COLO668 (cell line): Measurements from ENCODE around the gene PHTF2.
"Not testable (repeated sequence)": the region's sequence is repeated elsewhere in the genome, so short reads cannot be mapped to it uniquely, and the experiment has no call there.

Experiments
- DNase-seq: peaks from one replicate; lab custom pipeline; 2025; ENCODE audit not compliant: unreplicated experiment; lab: John Stamatoyannopoulos, UW

The PHTF2 gene

DNA sequence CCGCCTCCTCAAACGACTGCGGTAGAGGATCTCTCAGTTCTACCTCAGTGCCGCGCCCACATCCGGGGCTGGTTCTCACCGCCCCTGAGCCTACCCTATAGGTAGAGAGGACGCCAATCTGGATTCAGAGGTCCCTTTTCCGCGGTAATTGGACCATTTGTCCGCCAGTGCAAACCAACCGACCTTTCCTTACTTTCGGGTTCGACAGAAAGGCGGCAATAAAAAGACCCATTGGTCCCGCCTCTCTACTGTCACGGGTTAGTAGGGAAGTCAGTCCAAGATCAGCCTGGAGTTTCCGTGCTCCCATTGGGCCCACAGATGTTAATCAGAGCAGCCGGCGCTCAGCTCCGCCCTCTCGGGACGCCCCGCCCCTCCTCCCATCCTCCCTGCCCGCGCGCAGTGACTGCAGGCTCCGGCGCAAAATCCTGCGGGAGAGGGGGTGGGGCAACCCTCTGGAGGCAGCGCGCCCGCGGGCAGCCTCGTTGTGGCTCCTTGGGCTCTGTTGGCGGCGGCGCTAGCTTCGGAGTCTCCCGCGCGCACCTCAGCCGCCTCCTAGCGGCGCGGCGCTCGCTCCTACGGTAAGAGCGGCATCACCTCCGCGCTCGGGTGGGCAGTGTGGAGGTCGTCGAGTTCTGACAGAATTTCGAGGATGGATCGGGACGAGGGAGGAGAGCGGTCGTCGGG is at the start of gene PHTF2, which contains the start of gene TMEM60:
Gene PHTF2, plus strand, starts transcription at position 380 of the 684 bp plus-strand sequence.
Gene TMEM60, minus strand, starts transcription at position 41 of the 684 bp plus-strand sequence. CDS start 4,061 bp downstream, outside the sequence.
- DNase-seq = peak; percentile 97

DNA sequence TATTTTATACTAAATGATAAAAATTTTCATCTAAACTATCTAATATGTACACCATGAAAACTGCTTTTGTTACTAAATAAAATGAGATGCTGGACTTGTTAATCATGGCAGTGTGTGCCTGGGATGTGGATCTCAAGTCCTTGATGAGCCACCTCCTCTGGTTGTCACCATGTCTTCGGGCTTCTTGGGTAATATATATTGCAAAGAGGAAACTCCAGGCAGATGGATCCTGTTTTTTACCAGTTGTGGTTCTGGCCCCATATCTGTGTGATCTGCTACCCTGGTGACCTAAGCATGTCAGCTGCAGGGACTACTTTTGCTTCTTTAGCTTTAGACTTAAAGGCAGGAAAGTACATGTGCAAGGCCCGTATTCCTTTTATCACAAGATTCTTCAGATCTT is 46.6 kb upstream of the PHTF2 start:
- no peak for DNase-seq

DNA sequence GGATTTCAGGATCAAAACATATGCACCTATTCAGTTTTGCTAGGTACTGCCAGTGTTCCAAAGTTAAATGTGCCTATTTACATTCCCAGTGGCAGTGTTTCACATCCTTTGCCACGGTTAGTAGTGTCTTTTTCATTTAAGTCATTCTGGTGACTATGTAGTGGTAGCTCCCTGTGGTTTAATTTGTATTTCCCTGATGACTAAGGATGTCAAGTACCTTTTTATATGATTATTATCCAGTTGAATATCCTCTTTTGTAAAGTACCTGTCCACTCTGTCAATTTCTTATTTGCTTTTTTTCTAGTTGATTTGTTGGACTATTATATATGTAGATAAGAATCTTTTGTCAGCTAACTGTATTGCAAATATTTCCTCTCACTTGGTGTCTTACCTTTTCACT is 45.4 kb upstream of the PHTF2 start:
- no peak for DNase-seq

DNA sequence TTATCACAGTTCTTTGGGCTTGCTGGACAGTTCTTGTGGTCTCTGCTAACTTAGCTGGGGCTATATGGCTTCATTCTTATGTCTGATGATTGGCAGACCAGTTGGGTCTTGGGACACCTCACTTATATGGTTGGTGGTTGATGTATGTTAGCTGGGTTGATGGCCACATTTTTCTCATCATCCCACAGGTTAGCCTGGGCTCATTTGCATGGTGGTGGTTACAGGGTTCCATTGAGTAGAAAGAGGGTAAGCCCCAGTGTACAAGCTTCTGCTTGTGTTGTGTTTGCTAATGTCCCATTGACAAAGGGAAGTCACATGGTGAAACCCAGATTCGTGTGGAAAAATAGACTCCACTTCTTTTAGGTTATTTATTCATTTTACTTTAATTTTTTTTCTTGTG is 41.0 kb upstream of the PHTF2 start:
- no peak for DNase-seq

DNA sequence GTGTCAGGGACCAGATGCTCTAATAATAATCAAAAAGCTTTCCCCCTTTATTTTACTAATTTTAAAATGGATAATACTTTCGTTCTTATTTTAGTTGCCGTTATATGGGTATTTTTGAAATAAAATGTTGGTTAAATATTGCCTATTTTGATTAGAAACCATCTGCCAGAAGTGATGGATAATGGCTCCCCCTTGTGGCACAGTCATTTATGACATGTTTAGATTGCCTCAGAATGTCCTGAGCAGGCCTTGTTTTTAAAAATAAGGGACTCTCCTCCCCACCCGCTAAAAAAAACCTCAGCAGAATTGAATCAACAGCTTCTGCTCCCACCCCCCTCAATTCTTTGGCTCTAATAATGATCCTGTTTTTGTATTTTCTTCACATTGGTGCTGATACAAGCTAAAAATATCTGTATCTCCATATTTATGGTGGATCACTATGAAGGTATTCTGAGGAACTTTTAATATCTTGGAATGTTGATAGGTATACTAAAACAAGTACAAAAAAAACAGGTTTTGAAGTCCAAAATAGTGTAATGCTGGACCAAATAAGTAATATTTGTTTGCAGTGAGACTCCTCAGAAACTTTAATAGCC is 39.2 kb upstream of the PHTF2 start:
- peak; percentile 48 for DNase-seq

DNA sequence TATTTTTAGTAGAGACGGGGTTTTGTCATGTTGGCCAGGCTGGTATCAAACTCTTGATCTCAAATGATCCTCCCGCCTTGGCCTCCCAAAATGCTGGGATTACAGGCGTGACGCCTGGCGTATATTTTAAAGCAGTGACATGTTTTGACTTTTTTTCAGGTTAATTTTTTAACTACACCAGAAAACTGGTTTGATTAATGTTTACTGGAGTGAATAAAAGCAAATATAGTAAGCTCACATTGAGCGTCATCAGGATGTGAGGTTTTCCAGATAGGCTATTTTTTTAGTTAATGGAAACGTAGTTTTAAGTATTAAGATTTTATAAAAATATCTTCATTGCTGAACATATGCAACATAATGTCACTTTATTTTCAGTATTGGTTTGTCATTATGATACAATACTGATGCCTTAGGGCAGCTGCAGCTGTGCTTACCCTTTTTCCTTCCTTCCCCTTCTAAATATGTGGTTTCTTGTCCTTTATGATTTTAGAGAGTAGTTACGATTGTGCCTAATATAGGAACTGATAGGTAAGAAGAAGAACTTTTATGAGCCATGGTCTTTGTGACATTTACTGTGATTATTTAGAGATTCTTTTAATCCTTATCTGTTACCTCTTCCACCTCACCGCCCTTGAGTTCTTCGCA is 37.6 kb upstream of the PHTF2 start:
- no peak for DNase-seq

DNA sequence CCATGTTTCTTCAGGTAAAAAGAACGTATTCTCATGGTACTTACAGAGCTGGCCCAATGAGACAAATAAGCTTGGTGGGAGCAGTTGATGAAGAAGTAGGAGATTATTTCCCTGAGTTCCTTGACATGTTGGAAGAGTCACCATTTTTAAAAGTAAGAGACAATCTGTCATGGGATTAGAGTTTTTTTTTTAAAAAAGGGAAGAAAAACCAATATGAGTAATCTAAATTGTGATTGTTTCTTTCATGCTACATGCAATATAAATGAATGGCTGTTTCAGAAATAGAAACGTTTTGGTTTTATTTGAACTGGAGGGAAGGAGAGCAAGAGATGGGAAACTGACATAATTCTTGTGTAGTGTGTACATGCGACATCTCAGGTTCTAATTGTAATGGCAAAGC is 33.1 kb upstream of the PHTF2 start:
- DNase-seq = no peak

DNA sequence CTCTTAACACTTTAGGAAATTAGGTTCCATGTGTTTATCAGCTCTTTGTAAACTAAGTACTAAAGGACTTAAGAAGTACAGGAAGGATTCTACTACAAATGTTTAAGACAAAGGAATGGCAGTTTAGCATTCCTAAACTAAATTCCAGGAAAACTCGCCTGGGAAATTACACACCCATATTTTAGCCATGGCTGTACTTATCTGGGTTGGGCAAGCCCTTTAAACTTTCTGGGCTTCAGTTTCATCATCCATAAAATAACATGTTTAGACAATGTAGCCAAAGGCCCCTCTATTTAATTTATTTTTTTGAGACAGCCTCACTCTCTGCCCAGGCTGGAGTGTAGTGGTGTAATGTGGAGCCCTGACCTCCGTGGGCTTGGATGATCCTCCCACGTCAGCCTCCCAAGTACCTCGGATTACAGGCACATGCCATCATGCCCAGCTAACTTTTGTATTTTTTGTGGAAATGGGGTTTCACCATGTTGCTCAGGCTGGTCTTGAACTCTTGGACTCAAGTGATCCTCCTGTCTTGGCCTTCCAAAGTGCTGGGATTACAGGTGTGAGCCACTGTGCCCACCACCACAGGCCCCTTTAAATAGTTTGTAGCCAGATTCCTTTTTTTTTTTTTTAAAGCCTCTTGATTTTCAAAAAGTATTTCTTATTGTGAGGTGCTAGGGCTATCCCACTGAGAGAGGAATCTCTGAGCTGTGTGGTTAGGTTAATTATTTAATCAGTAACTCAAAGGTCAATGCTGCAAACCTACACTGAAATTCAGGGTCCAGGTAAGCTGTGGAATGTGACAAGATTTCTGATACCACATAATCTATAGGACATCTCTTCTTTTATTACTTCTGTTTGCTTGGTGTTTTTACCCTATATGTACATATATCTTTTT is 32.4 kb upstream of the PHTF2 start:
- DNase-seq = no peak

DNA sequence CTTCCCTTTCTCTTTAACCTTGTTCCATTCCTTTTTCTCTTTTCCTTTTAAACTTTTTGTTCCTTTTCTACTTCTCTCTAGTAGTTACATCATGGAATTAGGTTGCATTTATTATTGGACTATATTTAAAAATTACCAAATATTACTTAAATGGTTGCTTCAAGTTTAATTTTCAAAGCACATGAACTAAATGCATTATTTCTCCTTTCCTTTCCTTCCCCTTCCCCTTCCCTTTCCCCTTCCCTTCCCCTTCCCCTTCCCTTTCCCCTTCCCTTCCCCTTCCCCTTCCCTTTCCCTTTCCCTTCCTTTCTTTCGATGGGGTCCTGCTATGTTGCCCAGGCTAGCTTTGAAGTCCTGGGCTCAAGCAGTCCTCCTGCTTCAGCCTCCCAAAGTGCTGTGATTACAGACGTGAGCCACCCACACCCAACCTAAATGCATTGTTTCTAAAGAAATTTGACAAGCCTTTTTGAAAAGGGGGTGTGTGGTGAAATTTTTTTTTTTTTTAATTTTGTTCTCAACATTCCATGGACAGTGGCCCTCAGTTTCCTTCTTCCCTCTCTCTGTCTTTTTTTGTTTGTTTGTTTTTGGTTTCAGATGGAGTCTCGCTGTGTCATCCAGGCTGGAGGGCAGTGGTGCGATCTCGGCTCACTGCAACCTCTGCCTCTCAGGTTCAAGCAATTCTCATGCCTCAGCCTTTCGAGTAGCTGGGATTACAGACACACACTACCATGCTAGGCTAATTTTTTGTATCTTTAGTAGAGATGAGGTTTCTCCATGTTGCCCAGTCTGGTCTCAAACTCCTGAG is 31.6 kb upstream of the PHTF2 start:
- DNase-seq = no peak

DNA sequence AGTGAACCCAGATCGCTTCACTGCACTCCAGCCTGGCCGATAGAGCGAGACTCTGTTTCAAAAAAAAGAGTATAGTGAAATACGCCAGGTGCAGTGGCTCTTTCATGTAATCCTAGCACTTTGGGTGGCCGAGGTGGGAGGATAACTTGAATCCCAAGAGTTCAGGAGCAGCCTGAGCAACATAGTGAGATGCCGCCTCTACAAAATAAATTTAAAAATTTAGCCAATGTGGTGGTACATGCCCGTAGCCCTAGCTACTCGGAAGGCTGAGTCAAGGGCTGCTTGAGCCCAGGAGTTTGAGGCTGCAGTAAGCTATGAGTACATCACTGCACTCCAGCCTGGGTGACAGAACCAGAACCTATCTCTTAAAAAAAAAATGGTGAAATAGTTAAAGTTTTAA is 28.3 kb upstream of the PHTF2 start:
- no peak for DNase-seq

DNA sequence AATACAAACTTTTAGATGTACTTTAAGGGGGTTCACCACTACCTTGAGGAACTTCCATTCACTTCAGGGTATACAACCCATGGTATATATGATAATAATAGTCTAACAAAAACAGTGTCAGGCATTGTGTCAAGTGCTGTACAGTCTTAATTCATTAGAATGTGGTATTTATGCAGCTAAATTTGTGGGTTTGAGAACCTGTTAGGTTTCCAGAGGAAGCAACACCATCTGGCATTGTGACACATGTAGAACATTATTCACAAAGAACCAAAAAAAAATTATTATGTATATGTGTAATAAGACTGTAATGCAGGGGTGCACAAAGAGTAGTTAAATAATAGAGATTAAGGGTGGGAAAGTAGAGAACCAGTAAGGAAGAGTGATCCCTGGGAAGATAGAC is 26.7 kb upstream of the PHTF2 start:
- no peak for DNase-seq

DNA sequence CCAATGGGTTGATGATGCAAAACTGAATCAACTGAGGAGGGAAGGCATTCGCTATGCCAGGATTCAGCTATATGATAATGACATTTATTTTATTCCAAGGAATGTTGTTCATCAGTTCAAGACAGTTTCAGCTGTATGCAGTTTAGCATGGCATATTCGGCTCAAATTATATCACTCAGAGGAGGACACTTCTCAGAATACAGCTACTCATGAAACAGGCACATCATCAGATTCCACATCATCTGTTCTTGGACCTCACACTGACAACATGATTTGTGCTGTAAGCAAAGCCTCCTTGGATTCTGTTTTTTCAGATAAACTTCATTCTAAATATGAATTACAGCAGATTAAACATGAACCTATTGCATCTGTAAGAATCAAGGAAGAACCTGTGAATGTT is 20.0 kb upstream of the PHTF2 start:
- DNase-seq = no peak

DNA sequence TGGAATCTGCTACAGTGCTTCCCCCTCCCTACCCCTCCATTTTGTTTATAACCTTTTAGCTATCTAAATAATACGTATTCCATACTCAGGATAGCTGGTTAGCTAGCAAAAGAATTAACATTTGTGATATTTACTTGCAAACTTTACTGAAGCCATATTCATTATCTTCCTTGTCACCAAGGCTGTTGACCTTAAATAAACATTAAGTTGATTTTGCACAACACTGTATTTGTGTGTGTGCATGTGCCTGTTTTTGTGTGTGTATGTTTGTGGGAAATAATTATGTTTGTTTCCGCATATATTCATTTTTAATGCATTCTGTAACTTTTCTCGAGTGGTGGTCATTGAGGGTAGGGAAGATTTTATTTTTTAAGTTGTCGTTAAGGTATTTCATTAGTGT is 16.2 kb upstream of the PHTF2 start:
- no peak for DNase-seq

DNA sequence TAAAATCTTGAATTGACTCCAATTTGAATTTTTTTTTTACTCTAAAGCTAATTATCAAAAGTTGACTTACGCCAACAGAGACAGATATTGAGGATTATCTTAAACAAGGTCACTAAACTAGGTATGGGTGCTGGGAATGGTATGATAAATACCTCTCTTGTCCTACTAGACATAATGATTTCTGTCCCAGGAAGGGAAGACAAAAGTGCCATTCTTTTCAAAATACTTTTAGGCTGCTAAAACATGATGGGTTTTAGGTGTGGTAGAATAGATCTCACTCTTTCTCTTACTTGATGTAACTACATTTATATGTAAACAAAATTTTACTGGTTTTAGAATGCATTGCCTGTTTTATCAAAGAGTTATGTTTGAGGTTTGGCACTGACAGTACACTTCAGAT is 15.5 kb upstream of the PHTF2 start:
- no peak for DNase-seq

DNA sequence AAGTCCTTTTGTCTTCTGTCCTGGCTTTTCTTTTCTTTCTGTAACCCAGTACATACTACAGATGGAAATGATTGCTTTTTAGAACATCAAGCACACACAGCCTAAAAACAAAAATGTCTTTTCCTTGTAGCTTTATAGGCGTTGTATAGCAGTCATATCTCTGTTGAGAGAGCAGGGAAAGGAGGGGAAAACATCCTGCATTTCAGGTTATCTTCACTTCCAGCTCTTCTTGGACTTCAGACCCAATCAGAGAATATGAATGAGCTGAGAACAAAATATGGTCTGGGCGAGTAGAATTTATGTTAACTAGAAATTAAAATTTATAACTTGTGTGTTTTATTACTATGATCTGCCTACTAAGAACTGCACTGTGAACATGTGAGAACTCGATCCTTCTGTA is 15.0 kb upstream of the PHTF2 start:
- DNase-seq = no peak

DNA sequence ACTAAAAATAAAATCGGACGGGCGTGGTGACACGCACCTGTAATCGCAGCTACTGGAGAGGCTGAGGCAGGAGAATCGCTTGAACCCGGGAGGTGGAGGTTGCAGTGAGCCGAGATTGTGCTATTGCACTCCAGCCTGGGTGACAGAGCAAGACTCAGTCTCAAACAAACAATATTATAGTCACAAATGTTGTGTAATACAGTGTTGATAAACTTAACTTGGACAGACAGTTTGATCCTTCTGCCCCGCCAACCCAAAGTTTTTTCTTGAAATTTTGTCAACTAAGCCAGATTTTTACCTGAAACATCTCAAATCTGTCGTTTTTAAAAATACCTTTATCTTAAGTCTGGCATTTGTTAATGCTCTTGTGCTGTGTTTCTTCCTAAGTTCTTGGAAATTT is 14.1 kb upstream of the PHTF2 start:
- not testable (repeated sequence) for DNase-seq

DNA sequence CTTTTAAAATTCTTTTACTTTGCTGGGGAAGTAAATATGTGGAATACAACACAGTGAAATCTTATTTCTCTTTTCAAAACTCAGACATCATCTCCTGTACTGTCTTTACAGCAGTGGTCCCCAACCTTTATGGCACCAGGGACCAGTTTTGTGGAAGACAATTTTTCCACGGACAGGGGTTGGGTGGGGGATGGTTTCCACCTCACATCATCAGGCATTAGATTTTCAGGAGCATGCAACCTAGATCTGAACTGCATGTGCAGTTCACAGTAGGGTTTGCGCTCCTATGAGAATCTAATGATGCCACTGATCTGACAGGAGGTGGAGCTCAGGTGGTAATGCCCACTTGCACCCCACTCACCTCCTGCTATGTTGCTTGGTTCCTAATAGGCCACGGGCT is 12.6 kb upstream of the PHTF2 start:
- DNase-seq = no peak

DNA sequence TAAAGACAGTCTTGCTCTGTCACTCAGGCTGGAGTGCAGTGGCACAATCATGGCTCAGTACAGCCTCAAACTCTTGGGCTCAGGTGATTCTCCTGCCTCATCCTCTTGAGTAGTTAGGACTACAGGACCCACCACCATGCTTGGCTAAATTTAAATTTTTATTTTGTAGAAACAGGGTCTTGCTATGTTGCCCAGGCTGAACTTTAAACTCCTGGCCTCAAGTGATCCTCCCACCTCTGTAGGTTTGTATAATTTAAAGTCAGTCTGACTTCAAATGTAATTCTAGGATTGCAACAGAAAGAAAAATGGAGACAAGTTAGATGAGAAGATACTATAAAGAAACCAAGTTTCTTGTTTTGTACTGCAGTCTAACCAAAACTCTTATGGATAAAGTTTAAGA is 11.8 kb upstream of the PHTF2 start:
- no peak for DNase-seq

DNA sequence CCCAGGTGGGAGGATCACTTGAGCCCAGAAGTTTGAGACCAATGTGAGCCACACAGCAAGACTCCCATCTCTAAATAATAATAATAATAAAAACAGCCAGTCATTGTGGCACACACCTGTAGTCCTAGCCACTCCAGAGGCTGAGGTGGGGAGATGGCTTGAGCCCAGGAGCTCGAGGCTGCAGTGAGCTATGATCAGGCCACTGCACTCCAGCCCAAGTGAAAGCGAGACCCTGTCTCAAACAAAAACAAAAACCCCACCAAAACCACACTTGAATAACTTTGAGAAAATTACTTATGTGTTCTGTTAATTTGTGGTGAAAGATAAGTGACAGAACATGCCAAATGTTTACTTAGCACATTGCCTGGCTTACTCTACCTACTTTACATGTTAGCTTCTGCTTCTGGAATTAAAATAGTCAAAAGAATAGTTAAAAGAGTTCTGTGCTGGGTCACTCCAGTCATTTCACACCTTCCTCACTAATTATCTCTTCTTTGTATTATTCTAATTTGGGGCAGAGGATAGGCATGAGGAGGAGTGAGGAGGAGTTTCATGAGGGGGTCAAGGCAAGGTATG is 10.2 kb upstream of the PHTF2 start:
- no peak for DNase-seq

DNA sequence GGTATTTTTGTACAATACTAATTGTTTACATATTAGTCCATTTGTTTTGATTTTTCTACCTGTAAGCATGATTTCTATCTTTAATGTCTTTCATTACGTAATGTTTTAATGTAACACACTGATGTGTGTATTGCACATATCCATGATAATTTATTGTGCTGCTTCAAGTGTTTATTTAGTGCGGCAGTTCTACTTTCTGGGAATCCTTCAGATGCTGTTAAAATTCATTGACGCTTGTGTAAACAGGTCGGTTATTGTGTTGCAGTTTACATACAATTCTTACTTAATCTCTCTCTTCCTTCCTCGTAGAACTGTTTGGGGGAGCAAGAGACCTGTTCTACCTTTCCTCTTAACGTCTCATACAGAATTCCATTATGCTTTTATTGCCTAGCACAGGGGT is 7.2 kb upstream of the PHTF2 start:
- no peak for DNase-seq
